ENCODE results near the gene TEX52.
"Not testable (repeated sequence)": the region's sequence is repeated elsewhere in the genome, so short reads cannot be mapped to it uniquely, and the experiment has no call there.

The TEX52 gene

DNA sequence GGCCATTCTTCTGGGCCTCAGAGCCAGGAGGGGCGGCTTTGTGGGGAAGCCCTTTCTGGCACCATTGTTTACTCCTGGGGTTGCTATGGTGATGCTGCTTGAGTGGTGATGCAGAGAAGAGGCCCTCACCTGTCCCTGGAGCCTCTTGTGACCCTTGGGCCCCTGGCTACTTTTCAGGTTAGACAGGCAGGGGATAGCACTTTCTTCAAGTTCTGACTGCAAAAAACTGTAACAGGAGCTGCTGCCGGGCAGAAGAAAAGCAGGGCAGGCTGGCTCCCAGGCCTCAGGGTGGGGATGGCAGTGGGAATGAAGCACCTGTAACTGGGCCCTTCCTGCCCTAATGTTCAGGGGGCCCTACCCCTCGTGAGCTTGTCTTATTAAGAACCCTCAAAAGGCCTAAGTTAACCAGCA is at the start of gene TEX52:
Gene TEX52 (minus strand): TSS at position 19 of the 411 bp plus-strand sequence. CDS start 13 bp downstream, at position 6.
- DNase-seq (ENCODE audit: low read depth in 2 of 2), result no peak

DNA sequence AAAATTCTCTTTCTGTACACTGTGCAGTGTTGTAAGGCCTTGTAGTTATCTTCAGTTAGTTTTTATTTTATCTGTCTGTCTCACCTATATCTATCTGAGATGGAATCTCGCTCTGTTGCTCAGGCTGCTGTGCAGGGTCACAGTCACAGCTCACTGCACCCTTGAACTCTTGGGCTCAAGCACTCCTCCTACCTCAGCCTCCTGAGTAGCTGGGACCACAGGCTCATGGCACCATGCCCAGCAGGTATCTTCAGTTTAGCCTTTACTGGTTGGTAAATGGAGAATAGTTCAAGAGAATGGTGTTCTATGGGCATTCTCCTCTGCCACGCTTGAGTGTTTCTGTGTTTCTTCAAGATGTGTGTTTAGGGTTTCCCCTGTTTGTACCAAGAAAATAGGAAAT is 47.4 kb upstream of the TEX52 start:
- DNase-seq (ENCODE audit: low read depth in 2 of 2), result no peak

DNA sequence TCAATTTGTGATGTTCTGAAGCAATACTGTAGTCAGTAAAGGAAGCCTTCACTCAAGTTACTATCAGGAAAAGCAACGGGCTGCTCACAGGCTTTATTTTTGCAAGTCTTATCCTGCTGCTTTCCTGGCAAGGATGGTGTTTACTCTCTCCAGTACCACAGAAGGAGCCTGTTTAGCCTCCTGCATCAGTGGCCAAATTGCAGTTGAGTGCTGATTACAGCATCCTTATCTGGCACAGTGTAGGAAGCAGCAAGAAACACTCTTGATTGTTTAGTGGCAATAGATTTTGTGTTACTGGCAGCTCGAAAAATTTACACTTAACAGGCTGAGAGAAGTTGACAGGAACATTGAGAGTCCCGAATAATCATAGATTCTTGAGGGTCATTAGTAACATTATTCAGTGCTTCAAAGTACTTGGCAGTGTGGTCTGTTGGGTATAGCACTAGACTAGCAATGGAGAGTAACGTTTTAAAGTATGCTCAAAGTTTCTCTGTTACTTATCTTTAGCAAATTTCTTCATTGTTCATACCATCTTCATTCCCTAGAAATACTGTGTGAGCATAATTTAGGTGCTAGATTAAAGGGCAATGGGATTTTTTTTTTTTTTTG is 45.5 kb upstream of the TEX52 start:
- no peak for DNase-seq (ENCODE audit: low read depth in 2 of 2)

DNA sequence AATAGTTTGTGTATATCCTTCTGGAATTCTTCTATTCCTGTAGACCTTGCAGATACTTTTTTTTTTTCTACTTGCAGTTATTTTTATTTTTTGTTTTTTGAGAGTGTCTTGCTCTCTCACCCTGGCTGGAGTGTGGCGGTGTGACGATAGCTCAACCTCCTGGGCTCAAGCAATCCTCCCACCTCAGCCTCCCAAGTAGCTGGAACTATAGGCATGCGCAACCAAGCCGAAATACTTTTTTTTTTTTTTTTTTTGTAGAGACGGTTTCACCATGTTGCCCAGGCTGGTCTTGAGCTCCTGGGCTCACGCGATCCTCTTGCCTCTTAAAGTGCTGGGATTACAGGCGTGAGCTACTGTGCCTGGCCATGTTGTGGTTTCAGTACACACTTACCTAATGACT is 43.8 kb upstream of the TEX52 start:
- DNase-seq (ENCODE audit: low read depth in 2 of 2), result no peak

DNA sequence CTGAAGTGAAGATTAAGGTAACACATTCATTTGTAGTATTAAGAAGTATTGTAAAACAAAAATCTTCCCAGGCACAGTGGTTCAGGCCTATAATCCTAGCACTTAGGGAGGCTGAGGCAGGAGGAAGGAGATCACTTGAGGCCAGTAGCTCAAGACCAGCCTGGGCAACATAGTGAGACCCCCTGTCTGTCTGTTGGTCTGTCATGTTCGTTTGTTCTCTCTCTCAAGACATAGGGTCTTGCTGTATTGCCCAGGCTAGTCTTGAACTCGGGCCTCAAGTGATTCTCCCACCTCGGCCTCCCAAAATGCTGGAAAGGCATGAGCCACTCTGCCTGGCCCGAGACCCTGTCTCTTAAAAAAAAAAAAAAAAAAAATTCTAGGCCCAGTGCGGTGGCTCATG is 40.6 kb upstream of the TEX52 start:
- no peak for DNase-seq (ENCODE audit: low read depth in 2 of 2)

DNA sequence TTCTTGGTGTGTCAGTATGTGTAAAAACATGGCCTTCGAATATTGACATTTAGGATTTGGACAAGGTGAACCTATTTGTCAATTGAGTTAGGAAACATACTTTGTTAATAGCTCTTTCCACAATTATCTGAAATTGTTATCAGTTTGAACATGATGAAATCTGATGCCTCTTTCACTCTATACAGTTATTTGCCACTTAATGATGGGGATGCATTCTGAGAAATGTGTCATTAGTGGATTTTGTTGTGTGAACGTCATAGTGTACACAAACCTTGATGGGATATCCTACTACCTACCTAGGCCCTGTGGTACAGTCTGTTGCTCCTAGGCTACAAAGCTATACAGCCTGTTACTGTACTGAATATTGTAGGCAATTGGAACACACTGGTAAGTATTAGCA is 38.7 kb upstream of the TEX52 start:
- no peak for DNase-seq (ENCODE audit: low read depth in 2 of 2)

DNA sequence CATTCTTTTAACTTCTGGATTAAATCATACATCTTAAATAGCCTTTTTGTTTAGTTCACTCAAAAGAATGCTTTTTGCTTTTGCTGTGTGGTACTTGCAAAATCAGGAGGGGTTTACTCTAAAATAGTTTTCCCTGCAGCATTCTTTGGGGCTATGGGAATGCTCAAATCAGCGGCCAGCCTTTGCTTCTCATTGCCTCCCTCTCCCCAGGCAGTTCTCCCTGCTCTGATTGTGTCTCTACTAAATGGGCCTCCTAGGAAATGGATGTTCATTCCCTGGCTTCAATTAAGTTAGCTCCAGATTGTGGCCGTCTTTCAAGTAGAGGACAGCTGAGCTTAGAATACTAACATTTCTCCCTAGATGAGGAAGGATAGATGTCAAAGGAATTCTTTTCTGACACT is 38.2 kb upstream of the TEX52 start:
- DNase-seq (ENCODE audit: low read depth in 2 of 2), result no peak

DNA sequence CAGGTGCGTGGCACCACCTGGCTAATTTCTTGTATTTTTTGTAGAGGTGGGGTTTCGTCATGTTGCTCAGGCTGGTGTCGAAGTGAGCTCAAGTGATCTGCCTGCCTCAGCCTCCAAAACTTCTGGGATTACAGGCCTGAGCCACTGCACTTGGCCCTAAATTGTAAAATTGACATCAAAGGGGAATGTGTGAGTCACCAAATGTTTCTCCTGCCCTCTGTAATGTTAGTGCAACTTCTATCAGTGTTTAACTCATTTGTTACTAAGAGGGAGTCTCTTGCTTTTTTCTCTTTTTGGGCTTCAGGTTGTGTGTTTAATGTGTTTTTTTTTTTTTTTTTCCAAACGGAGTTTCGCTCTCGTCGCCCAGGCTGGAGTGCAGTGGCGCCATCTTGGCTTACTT is 36.2 kb upstream of the TEX52 start:
- DNase-seq (ENCODE audit: low read depth in 2 of 2), result no peak

DNA sequence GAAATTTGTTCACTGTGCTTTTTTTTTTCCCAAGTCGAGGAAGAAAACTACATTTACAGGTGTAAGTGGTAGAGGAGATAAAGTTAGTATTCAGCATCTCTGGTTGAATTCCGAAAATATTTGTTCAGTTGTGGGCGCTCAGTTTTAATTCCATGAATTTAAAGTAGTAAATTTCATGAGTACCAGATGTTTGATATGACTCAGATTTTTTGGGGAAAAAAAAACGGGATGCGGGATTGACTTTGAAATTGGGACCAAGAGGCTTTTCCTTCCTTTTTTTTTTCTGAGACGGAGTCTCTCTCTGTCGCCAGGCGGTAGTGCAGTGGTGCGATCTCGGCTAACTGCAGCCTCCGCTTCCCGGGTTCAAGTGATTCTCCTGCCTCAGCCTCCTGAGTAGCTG is 35.4 kb upstream of the TEX52 start:
- DNase-seq (ENCODE audit: low read depth in 2 of 2), result no peak

DNA sequence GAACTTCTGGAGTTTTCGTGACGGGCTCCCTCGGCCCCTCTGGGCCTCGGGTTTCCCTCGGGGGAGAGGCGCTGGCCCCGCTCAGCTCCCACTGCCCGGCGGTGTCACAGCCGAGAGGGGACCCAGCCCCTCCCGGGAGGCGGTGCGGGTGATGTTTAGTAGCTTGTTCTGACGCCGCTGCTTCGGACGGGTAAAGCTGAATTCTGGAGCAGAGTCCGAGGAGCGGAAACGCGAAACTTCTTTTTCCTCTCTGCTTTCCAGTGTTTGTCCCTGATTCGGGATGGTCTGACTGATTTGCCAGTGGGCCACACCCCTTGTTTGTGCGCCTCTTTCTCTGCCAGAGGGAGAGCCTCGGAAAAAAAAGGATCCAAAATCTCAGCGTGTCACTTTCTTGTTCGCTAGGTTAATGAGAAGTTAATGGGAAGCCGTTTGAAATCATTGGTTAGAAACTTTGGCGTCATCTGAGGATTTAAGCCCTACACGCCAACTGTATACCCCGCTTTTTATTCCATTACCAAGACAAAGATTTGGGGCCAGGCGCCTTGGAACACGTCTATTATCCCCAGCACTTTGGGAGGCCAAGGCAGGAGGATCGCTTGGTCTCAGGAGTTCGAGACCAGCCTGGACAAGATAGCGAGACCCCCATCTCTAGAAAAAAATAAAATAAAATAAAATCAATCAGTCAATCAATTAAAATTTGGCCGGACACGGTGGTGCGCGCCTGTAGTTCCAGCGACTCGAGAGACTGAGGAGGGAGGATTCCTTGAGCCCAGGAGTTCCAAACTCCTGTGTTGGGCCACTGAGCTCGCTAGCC is 34.6 kb upstream of the TEX52 start:
- peak; percentile 2 to 16 for DNase-seq (ENCODE audit: low read depth in 2 of 2)

DNA sequence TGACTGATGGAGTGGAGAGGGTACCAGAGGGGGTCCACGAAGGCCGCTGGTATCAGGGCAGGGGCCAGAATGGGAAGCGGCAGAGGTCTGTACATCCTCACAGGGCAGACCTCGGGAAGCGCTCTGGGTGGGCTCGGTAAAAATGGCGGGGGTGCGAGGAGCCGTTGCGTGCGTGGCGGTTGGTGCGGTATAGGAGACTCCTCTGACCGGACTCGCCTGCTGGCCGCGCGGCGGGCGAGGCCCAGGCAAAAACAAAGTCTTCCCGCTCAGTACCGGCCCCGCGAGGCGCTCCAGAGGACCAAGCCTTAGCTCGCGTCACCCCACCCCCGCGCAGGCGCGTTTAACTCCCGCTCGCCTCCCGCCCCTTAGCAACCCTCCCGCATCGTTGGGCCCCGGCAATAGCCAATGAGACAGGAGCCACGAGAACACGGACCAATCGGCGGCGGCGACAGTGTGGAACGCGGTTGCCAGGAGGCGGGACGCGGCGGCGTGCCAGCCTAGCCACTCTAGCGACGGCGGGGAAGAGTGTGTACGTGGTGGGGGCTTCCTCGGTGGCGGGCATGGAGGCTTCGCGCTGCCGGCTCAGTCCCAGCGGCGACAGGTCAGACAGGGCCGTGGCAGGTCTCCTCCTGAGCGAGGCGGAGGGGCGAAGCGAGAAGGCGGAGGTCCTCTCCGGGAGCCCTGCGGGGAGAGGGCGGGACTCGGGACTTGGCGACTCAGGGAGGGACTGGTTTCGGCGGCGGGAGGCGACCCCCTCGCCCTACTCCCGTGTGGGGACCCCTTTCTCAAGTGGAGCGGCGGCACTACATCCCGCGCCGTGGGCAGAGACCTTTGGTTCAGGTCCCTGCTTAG is 33.8 kb upstream of the TEX52 start, which contains the start of gene TULP3:
Gene TULP3 (plus strand): TSS at position 504 of the 852 bp plus-strand sequence. CDS start 57 bp downstream, at position 561.
- DNase-seq (ENCODE audit: low read depth in 2 of 2), result peak; percentile 94 to 95

DNA sequence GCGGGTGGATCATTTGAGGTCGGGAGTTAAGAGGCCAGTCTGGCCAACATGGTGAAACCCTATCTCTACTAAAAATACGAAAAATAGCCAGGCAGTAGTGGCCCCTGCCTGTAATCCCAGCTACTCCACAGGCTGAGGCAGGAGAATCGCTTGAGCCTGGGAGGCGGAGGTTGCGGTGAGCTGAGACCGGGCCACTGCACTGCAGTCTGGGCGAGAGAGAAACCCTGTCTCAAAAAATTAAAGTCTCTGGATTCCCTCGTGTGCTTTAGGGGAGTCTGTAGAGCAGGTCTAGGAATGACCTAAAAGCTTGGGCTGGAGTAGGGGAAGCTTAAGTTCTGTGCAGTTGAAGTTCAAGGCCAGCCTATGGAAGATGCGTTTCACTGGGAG is 33.2 kb upstream of the TEX52 start:
- DNase-seq (ENCODE audit: low read depth in 2 of 2), result no peak

DNA sequence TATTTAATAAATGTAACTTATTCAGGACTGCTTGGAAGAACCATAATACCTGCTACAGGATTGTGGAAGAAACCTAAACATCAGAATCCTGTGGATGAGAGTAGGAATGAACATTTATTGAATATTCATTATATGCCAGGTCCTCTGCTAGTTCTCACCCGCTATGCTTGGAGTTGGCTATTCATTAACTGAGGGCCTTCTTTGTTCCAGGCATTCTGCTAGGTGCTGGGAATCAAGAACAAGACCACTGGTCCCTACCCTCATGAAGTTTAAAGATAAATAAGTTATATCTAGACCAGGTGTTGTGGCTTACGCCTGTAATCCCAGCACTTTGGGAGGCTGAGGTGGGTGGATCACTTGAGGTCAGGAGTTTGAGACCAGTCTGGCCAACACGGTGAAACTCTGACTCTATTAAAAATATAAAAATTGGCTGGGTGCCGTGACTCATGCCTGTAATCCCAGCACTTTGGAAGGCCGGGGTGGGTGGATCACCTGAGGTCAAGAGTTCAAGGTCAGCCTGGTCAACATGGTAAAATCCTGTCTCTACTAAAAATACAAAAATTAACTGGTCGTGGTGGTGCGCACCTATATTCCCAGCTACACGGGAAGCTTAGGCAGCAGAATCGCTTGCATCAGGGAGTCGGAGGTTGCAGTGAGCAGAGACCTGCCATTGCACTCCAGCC is 30.1 kb upstream of the TEX52 start:
- DNase-seq (ENCODE audit: low read depth in 2 of 2), result no peak

DNA sequence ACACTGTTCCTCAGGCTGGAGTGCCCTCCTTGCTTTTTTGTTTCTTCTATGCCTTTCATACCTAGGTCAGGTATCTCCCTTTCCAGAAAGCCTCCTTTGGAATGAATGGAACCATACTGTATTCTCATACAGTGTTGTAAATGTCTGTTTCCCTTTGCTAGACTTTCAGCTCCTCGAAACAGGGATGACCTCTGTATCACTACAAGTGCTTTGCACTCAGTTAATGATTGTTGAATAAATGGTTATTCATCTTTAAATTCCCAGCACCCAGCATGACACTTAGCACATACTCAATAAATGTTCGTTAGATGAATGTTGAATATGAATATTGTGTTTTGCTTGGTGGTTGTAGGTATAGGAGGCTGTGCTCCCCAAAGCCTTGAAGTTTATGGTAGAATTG is 28.0 kb upstream of the TEX52 start:
- no peak for DNase-seq (ENCODE audit: low read depth in 2 of 2)

DNA sequence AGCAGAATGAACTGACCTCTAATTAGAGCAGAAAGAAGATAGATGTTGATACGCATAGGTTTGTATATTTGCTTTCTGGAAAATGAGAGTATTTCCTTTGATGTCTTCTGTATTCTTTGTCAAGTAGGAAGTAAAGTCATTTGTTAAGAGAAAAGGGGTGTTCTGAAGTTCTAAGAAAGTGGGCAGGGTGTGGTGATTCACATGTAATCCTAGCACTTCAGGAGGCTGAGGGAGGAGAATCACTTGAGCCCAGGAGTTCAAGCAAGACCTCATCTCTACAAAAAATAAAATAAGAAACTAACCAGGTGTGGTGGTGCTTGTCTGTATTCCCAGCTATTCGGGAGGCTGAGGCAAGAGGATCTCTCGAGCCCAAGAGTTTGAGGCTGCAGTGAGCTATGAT is 23.0 kb upstream of the TEX52 start:
- DNase-seq (ENCODE audit: low read depth in 2 of 2), result no peak

DNA sequence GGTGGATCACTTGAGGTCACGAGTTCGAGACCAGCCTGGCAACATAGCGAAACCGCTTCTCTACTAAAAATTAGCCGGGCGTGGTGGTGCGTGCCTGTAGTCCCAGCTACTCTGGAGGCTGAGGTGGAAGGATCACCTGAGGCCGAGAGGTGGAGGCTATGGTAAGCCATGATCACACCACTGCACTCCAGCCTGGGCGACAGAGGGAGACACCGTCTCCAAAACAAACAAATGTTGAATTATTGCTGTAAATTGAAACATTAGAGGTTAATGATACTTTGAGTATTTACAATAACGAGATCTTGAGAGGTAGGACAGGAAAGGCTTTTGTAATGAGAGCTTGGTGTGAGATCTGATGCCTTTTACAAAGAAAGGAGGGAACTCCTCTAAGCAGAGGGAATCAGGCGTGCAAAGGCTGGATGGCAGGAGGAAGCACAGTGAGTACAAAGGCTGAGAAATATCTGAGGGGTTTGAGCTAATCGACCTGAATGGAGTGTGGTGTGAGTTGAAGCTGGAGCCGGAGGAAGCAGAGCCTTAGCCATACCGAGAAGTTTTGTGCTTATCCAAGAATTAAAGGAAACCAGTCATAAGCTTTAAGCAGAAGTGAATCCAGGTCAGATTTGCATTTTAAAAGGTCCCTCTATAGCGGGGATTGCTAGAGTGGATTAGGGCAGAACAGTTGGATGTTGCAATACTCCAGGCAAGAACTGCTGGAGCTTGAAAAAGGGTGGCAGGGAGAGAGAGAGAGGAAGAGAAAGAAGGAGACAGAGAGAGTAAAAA is 21.3 kb upstream of the TEX52 start:
- no peak for DNase-seq (ENCODE audit: low read depth in 2 of 2)

DNA sequence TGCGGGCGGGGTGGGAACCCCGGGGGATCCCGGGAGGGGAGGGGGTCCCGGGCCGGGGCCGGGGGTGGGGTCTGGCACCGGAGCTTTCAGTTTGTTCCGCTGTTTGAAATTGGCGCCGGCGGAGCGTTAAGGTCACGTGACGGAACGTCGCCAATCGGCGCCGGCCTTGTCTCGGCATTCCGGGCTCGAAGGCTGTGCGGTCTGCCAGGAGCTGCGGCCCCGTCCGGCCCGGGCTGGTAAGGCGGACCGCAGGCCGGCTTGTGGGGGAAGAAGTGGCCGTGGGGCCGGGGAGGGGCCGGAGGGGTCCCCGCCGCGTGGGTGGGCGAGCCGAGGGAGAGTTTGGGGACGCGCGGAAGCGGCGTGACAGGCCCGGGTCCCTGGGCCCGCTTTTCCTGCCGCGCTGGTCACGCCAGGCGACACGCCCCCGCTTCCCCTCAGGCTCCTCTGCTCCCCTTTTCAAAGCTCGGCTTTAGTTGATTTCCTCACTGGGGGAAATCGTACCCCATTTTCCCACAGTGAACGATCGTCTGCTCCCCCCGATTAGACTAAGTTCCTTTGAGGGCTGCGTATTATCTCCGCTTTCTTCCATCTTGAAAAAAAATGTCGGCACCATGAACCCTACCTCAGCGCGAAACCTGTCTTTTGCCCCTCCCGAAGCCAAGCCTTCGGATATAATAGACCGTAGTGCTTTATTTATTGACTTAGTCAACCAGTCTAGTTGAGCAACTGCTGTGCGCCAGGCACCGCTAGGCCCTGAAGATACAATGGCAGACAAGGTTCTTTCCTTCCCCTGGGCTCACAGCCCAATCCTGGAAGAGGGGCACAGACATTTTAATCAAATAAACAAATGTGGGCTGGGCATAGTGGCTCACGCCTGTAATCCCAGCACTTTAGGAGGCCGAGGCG is 20.5 kb upstream of the TEX52 start, which contains the start of the genes FOXM1 and RHNO1:
Gene FOXM1 (minus strand): TSS at position 128 of the 906 bp plus-strand sequence. CDS start 2,696 bp downstream, outside the sequence.
Gene RHNO1 (plus strand): TSS at position 177 of the 906 bp plus-strand sequence. CDS start 8,144 bp downstream, outside the sequence.
- DNase-seq (ENCODE audit: low read depth in 2 of 2), result peak; percentile 83 to 84

DNA sequence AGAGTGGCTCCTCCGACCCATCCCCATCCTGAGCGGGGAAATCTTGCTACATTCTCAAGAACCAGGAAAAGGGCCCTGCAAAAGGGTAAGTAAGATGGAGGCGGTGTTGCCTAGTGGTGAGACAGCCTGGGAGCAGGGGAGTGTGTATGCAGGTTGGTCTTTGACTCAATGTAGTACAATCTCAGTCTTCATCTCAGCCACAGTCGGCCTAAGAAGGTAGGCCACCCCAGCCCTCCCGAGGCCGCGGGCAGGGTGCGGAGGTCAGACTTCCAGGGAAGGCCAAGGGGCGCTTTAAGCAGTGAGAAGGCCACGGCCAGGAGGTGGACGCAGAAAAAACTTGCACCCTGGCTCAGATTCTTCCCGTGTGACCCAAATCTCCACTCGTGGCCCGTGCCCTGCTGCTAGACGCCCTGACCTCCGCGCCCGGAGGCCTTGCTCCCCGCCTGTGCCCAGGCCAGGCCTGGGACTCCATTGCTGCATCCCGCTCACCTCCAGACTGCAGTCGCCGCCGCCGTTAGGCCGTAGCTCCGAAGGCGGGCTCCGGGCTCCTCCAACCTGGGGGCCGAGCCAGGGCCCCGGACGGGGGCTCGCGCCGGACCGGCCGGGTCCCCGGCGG is 19.7 kb upstream of the TEX52 start:
- DNase-seq (ENCODE audit: low read depth in 2 of 2), result peak in 1 of 2 donors; percentile 8

DNA sequence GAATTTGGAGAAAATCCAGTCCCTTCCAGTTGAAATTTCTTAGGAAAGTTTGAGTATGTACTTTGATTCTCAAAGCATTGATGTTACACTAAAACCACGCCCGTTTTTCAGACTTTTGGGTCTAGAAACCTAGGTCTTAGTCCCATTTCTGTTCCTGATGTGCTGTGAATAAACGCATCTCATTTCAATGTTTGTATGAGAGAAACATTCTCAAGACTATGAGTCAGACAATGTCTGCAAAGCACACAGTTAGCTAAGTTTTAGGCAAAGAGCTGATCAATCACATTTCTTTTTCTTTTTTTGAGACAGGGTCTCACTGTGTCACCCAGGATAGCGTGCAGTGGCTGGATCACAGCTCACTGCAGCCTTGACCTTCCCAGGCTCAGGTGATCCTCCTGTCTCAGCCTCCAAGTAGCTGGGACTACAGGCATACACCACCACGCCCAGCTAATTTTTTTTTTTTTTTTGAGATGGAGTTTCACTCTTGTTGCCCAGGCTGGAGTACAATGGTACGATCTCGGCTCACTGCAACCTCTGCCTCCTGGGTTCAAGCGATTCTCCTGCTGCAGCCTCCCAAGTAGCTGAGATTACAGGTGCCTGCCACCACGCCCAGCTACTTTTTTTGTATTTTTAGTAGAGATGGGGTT is 12.3 kb upstream of the TEX52 start:
- DNase-seq (ENCODE audit: low read depth in 2 of 2), result not testable (repeated sequence)

Measured in stimulated activated CD8-positive, alpha-beta memory T cell treated with anti-CD3 and anti-CD28 coated beads, Interleukin-15, amount 100 ng/mL, for 48 hours (primary cell).